ENCODE measurements around the gene KIF16B. TPM values are rescaled to one million over a fixed set of nuclear protein-coding genes. Genes with fewer than 3 reads are reported as not detected.

KIF16B gene
- total and polyA plus RNA-seq, 2 experiments from 2014 or later = 6.5 to 11.1 TPM

- no peak overlapping the region for H3K27ac Mint-ChIP-seq
- H3K36me3 ChIP-seq (ENCODE audit: insufficient read depth) = no peaks in the 10 kb centered on the region
- H3K9me3 Mint-ChIP-seq = no peaks in the 10 kb centered on the region
- H3K4me1 ChIP-seq (ENCODE audit: insufficient read depth) = no peaks in the 10 kb centered on the region
- H3K27ac ChIP-seq (ENCODE audit: low read depth) = no peak overlapping the region
- no peaks in the 10 kb centered on the region for H3K27me3 Mint-ChIP-seq (ENCODE audit: insufficient read depth, low read depth, poor library complexity)
- H3K4me1 Mint-ChIP-seq = no peaks in the 10 kb centered on the region
- peaks cover 6% of the 10 kb centered on the region; the same call in 1 of the 2 replicates for H3K9me2 ChIP-seq (ENCODE audit: insufficient read depth)
- H3K4me3 Mint-ChIP-seq = no peak overlapping the region
- TF ChIP-seq ZNF114 (CRISPR knock-in tag; IDR thresholded peaks at IDR 0.05) = no peak
- TF ChIP-seq, protein P1, sequence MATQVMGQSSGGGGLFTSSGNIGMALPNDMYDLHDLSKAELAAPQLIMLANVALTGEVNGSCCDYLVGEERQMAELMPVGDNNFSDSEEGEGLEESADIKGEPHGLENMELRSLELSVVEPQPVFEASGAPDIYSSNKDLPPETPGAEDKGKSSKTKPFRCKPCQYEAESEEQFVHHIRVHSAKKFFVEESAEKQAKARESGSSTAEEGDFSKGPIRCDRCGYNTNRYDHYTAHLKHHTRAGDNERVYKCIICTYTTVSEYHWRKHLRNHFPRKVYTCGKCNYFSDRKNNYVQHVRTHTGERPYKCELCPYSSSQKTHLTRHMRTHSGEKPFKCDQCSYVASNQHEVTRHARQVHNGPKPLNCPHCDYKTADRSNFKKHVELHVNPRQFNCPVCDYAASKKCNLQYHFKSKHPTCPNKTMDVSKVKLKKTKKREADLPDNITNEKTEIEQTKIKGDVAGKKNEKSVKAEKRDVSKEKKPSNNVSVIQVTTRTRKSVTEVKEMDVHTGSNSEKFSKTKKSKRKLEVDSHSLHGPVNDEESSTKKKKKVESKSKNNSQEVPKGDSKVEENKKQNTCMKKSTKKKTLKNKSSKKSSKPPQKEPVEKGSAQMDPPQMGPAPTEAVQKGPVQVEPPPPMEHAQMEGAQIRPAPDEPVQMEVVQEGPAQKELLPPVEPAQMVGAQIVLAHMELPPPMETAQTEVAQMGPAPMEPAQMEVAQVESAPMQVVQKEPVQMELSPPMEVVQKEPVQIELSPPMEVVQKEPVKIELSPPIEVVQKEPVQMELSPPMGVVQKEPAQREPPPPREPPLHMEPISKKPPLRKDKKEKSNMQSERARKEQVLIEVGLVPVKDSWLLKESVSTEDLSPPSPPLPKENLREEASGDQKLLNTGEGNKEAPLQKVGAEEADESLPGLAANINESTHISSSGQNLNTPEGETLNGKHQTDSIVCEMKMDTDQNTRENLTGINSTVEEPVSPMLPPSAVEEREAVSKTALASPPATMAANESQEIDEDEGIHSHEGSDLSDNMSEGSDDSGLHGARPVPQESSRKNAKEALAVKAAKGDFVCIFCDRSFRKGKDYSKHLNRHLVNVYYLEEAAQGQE (IDR thresholded peaks at IDR 0.05; ENCODE audit: unreplicated experiment) = no peak
- no peak for TF ChIP-seq CTCF (conservative IDR thresholded peaks at IDR 0.05; ENCODE audit: low read depth in 2 of 2)
- TF ChIP-seq ETS1 (IDR thresholded peaks at IDR 0.05) = no peak
- no peak for TF ChIP-seq CREB1 (CRISPR knock-in tag; IDR thresholded peaks at IDR 0.05; ENCODE audit: low read depth)
- TF ChIP-seq POLR2AphosphoS5 (IDR thresholded peaks at IDR 0.05; ENCODE audit: low read depth) = no peak
- TF ChIP-seq, protein P2, sequence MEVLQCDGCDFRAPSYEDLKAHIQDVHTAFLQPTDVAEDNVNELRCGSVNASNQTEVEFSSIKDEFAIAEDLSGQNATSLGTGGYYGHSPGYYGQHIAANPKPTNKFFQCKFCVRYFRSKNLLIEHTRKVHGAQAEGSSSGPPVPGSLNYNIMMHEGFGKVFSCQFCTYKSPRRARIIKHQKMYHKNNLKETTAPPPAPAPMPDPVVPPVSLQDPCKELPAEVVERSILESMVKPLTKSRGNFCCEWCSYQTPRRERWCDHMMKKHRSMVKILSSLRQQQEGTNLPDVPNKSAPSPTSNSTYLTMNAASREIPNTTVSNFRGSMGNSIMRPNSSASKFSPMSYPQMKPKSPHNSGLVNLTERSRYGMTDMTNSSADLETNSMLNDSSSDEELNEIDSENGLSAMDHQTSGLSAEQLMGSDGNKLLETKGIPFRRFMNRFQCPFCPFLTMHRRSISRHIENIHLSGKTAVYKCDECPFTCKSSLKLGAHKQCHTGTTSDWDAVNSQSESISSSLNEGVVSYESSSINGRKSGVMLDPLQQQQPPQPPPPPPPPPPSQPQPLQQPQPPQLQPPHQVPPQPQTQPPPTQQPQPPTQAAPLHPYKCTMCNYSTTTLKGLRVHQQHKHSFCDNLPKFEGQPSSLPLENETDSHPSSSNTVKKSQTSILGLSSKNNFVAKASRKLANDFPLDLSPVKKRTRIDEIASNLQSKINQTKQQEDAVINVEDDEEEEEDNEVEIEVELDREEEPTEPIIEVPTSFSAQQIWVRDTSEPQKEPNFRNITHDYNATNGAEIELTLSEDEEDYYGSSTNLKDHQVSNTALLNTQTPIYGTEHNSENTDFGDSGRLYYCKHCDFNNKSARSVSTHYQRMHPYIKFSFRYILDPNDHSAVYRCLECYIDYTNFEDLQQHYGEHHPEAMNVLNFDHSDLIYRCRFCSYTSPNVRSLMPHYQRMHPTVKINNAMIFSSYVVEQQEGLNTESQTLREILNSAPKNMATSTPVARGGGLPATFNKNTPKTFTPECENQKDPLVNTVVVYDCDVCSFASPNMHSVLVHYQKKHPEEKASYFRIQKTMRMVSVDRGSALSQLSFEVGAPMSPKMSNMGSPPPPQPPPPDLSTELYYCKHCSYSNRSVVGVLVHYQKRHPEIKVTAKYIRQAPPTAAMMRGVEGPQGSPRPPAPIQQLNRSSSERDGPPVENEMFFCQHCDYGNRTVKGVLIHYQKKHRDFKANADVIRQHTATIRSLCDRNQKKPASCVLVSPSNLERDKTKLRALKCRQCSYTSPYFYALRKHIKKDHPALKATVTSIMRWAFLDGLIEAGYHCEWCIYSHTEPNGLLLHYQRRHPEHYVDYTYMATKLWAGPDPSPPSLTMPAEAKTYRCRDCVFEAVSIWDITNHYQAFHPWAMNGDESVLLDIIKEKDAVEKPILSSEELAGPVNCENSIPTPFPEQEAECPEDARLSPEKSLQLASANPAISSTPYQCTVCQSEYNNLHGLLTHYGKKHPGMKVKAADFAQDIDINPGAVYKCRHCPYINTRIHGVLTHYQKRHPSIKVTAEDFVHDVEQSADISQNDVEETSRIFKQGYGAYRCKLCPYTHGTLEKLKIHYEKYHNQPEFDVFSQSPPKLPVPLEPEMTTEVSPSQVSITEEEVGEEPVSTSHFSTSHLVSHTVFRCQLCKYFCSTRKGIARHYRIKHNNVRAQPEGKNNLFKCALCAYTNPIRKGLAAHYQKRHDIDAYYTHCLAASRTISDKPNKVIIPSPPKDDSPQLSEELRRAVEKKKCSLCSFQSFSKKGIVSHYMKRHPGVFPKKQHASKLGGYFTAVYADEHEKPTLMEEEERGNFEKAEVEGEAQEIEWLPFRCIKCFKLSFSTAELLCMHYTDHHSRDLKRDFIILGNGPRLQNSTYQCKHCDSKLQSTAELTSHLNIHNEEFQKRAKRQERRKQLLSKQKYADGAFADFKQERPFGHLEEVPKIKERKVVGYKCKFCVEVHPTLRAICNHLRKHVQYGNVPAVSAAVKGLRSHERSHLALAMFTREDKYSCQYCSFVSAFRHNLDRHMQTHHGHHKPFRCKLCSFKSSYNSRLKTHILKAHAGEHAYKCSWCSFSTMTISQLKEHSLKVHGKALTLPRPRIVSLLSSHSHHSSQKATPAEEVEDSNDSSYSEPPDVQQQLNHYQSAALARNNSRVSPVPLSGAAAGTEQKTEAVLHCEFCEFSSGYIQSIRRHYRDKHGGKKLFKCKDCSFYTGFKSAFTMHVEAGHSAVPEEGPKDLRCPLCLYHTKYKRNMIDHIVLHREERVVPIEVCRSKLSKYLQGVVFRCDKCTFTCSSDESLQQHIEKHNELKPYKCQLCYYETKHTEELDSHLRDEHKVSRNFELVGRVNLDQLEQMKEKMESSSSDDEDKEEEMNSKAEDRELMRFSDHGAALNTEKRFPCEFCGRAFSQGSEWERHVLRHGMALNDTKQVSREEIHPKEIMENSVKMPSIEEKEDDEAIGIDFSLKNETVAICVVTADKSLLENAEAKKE (CRISPR knock-in tag; IDR thresholded peaks at IDR 0.05) = no peak
- no peak for TF ChIP-seq EZH2 (IDR thresholded peaks at IDR 0.05; ENCODE audit: low read depth, unreplicated experiment)
- TF ChIP-seq ZNF331 (CRISPR knock-in tag; IDR thresholded peaks at IDR 0.05; ENCODE audit: low read depth) = no peak
- no peak for TF ChIP-seq STAT1 (IDR thresholded peaks at IDR 0.05; ENCODE audit: unreplicated experiment)
- TF ChIP-seq EZH2phosphoT487 (IDR thresholded peaks at IDR 0.05; ENCODE audit: unreplicated experiment) = no peak
- no peak for TF ChIP-seq JUNB (IDR thresholded peaks at IDR 0.05; ENCODE audit: unreplicated experiment)
- TF ChIP-seq NANOG (IDR thresholded peaks at IDR 0.05; ENCODE audit: borderline replicate concordance) = no peak
- H3K4me2 ChIP-seq = no peak overlapping the region
- DNase-seq (ENCODE audit: low spot score) (no peak), ATAC-seq (no peak)
- H3K79me2 ChIP-seq (replicated peaks; ENCODE audit: insufficient read depth) = no peaks in the 10 kb centered on the region
- no peaks in the 10 kb centered on the region for H3K36me3 Mint-ChIP-seq (ENCODE audit: low read depth)
- no peak overlapping the region for H2AFZ ChIP-seq
- H3K4me3 ChIP-seq = no peak overlapping the region
- no peaks in the 10 kb centered on the region for H3F3A ChIP-seq (replicated peaks; ENCODE audit: low read depth)
- no peaks in the 10 kb centered on the region for H4K20me1 ChIP-seq (replicated peaks; ENCODE audit: insufficient read depth)
- H3K27me3 ChIP-seq (ENCODE audit: insufficient read depth) = no peaks in the 10 kb centered on the region
Observed at GRCh38 chr20:16385891-16386290, 187.4 kb downstream of the KIF16B start.

All from GM23338 (cell line).